Smooth muscle cell (in vitro differentiated cells): Measurements from ENCODE around the gene TFG. TPM values are rescaled to one million over a fixed set of nuclear protein-coding genes. Genes with fewer than 3 reads are reported as not detected.

Experiments used
- DNase-seq: peaks from one replicate; lab custom pipeline; 2025; ENCODE audit not compliant: unreplicated experiment; lab: John Stamatoyannopoulos, UW
- H2AFZ ChIP-seq: fragments of 200-600 bp; sonication (generic); 2 replicates; pipeline ENCODE4 v1.6.0; 2016; ENCODE audit warnings: antibody characterized with exemption, low read depth, mild to moderate bottlenecking
- H3F3A ChIP-seq: fragments of 200-600 bp; sonication (generic); 2 replicates; pipeline ENCODE4 v1.6.0; 2017; ENCODE audit warnings: antibody characterized with exemption, low read depth
- H3K27ac ChIP-seq: fragments of 200-600 bp; sonication (generic); 2 replicates; pipeline ENCODE4 v1.5.1; 2016; ENCODE audit warnings: low read depth, mild to moderate bottlenecking
- H3K27me3 ChIP-seq: fragments of 200-600 bp; sonication (generic); 2 replicates; pipeline ENCODE4 v1.6.1; 2016; ENCODE audit warnings: low read depth, mild to moderate bottlenecking
- H3K36me3 ChIP-seq: fragments of 200-600 bp; sonication (generic); 2 replicates; pipeline ENCODE4 v1.5.1; 2016; ENCODE audit warnings: low read depth
- H3K4me1 ChIP-seq: fragments of 200-600 bp; sonication (generic); 2 replicates; pipeline ENCODE4 v1.5.1; 2016; ENCODE audit warnings: low read depth
- H3K4me2 ChIP-seq: fragments of 200-600 bp; sonication (generic); 2 replicates; pipeline ENCODE4 v1.6.0; 2016; ENCODE audit warnings: mild to moderate bottlenecking
- H3K4me3 ChIP-seq: fragments of 200-600 bp; sonication (generic); 2 replicates; pipeline ENCODE4 v1.5.1; 2016; ENCODE audit warnings: mild to moderate bottlenecking
- H3K79me2 ChIP-seq: fragments of 200-600 bp; sonication (generic); 2 replicates; pipeline ENCODE4 v1.6.0; 2016; ENCODE audit warnings: low read depth, mild to moderate bottlenecking
- H3K9ac ChIP-seq: fragments of 200-600 bp; sonication (generic); 2 replicates; pipeline ENCODE4 v1.6.0; 2016; ENCODE audit warnings: low read depth
- H3K9me3 ChIP-seq: fragments of 200-600 bp; sonication (generic); replicated peaks from 2 replicates; pipeline ENCODE4 v1.5.1; 2016; ENCODE audit warnings: low read depth
- H4K20me1 ChIP-seq: fragments of 200-600 bp; sonication (generic); 2 replicates; pipeline ENCODE4 v1.6.0; 2016; ENCODE audit warnings: low read depth
- CTCF ChIP-seq: fragments of 200-600 bp; sonication (generic); IDR thresholded peaks from 2 replicates; pipeline ENCODE4 v1.5.1; 2017; ENCODE audit warnings: borderline replicate concordance, mild to moderate bottlenecking, antibody characterized with exemption; ENCODE audit not compliant: insufficient read depth, poor library complexity, severe bottlenecking
- WGBS: methylation state at CpG from one replicate; pipeline ENCODE4 v1.1.7; 2016; ENCODE audit warnings: low lambda C conversion rate; 5-methylcytosine and 5-hydroxymethylcytosine counted together
- polyA plus RNA-seq: library from polyadenylated mRNA; unstranded; fragments of >200 nt; fragmentation: Nextera tagmentation; extraction: Ambion mirVana; gene quantifications from 2 replicates; pipeline ENCODE4 v1.2.1, GENCODE V29; 2016
- total RNA-seq: library from RNA; depleted of rRNA; stranded (reverse); fragments of >200 nt; gene quantifications from 2 replicates; pipeline ENCODE4 v1.2.3, GENCODE V29; 2014

The TFG gene
- total and polyA plus RNA-seq, 2 experiments from 2014 or later = 205 to 246 TPM

DNA sequence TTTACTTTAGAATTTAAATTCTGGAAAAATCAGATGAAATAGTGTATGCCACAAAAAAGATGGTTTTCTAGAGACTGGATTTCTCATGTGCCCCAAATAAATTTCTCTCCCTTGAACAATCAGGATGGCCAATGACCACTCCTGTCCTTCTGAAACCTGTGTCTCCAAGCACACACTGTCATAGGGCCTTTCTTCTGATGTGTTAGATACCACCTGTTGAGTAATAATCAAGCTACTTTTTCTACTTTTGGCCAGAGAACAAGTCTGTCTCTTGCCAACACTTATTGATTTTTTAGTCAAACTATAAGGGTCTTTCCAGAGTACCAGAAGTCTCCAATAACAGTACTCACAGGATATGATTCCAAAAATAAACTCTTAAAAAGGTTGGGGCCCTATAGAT, 16.1 kb upstream of the TFG start:
- TF ChIP-seq CTCF = no peak
- H3K27ac ChIP-seq = no peak overlapping the region

DNA sequence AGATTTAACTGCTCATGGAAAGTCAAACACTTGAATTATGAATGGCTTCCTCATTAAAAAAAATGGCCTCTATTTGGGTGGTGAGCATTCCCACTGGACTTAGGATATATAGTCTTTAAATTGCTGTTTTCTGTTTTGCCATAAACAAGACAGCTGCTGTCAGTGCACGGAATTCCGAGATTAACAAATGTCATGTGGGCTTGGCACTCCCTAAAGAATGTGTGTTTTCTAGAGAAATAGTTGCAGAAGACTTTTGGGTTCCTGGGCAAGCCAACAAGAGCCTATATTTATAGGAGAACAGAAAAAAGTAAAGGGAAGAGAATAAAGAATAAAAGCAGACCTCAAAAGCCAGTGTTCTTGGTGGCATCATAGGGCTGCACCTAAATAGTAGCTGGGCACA, 13.6 kb upstream of the TFG start:
- H3F3A ChIP-seq = no peaks in the 10 kb centered on the region
- no peak overlapping the region for H2AFZ ChIP-seq
- no peak overlapping the region for H3K27ac ChIP-seq
- no peaks in the 10 kb centered on the region for H3K27me3 ChIP-seq
- H3K9ac ChIP-seq = no peak overlapping the region
- TF ChIP-seq CTCF = no peak
- no peaks in the 10 kb centered on the region for H3K36me3 ChIP-seq
- H3K79me2 ChIP-seq = no peaks in the 10 kb centered on the region
- H4K20me1 ChIP-seq = no peaks in the 10 kb centered on the region
- no peak overlapping the region for H3K4me3 ChIP-seq
- no peaks in the 10 kb centered on the region for H3K9me3 ChIP-seq
- H3K4me2 ChIP-seq = peak overlapping the region; percentile 1
- no peaks in the 10 kb centered on the region for H3K4me1 ChIP-seq
- no peak for DNase-seq
- 20% methylated on average over 2 of the region's 2 CpGs for whole genome bisulfite sequencing

More for the DNA sequence above, 16.1 kb upstream of the TFG start:
- Histone ChIP-seq H3K4me2 (no peak overlapping the region), H3K79me2 (no peaks in the 10 kb centered on the region), H3K9me3 (no peaks in the 10 kb centered on the region), H3K9ac (no peak overlapping the region), H2AFZ (no peak overlapping the region), H3K36me3 (no peaks in the 10 kb centered on the region), H4K20me1 (no peaks in the 10 kb centered on the region), H3K4me3 (no peak overlapping the region), H3K27me3 (no peaks in the 10 kb centered on the region), H3F3A (no peaks in the 10 kb centered on the region), H3K4me1 (no peaks in the 10 kb centered on the region)
- DNase-seq = no peak

GRCh38 chr3:100696161-100696560, 13.1 kb upstream of the TFG start:
- 85% methylated on average over 3 of the region's 3 CpGs for WGBS
- H3K27me3 ChIP-seq = no peaks in the 10 kb centered on the region
- no peak overlapping the region for H3K27ac ChIP-seq
- no peaks in the 10 kb centered on the region for H3K9me3 ChIP-seq
- no peaks in the 10 kb centered on the region for H3K36me3 ChIP-seq
- H3K79me2 ChIP-seq = no peaks in the 10 kb centered on the region
- no peaks in the 10 kb centered on the region for H4K20me1 ChIP-seq
- H3K4me2 ChIP-seq = no peak overlapping the region
- no peak overlapping the region for H3K4me3 ChIP-seq
- H3K9ac ChIP-seq = no peak overlapping the region
- H3K4me1 ChIP-seq = no peaks in the 10 kb centered on the region
- no peak for TF ChIP-seq CTCF
- H2AFZ ChIP-seq = no peak overlapping the region
- H3F3A ChIP-seq = no peaks in the 10 kb centered on the region
- no peak for DNase-seq

- no peak for DNase-seq
Observed at GRCh38 chr3:100697172-100697571, 12.1 kb upstream of the TFG start.

More at GRCh38 chr3:100697172-100697571, 12.1 kb upstream of the TFG start:
- H3F3A ChIP-seq = no peaks in the 10 kb centered on the region
- no peaks in the 10 kb centered on the region for H3K79me2 ChIP-seq
- peak overlapping the region; percentile 52 for H3K4me2 ChIP-seq
- H3K27ac ChIP-seq = no peak overlapping the region
- no peaks in the 10 kb centered on the region for H3K27me3 ChIP-seq
- no peaks in the 10 kb centered on the region for H3K9me3 ChIP-seq
- H3K9ac ChIP-seq = no peak overlapping the region
- WGBS = 67% methylated on average over 7 of the region's 7 CpGs
- no peaks in the 10 kb centered on the region for H4K20me1 ChIP-seq
- peak overlapping the region; percentile 4 for H2AFZ ChIP-seq
- H3K4me1 ChIP-seq = no peaks in the 10 kb centered on the region
- H3K4me3 ChIP-seq = no peak overlapping the region
- no peaks in the 10 kb centered on the region for H3K36me3 ChIP-seq
- no peak for TF ChIP-seq CTCF
